ENCODE measurements around the gene SZRD1.
A peak's percentile ranks its signal among the peaks of the same experiment; 100 is the strongest.

Gene SZRD1

GRCh38 chr1:16352842-16353535, 14.1 kb upstream of the SZRD1 start:
- TF ChIP-seq TCF4 (CRISPR knock-in tag; IDR thresholded peaks at IDR 0.05; ENCODE audit: borderline replicate concordance) (no peak), CREB5 (CRISPR knock-in tag; IDR thresholded peaks at IDR 0.05; ENCODE audit: low read depth) (0 out of 2 replicates have a peak, but pooled peaks have one; percentile 2), OSR1 (CRISPR knock-in tag; IDR thresholded peaks at IDR 0.05) (no peak), CSRNP3 (CRISPR knock-in tag; IDR thresholded peaks at IDR 0.05) (0 out of 2 replicates have a peak, but pooled peaks have one; percentile 27), POU6F1 (CRISPR knock-in tag; IDR thresholded peaks at IDR 0.05; ENCODE audit: borderline replicate concordance, low read depth) (no peak)
- no peak for ATAC-seq

GRCh38 chr1:16354619-16355018, 12.4 kb upstream of the SZRD1 start:
- ATAC-seq: no peak
- TF ChIP-seq ZFP3 (CRISPR knock-in tag; IDR thresholded peaks at IDR 0.05): no peak
- no peak for TF ChIP-seq ZNF565 (CRISPR knock-in tag; conservative IDR thresholded peaks at IDR 0.05; ENCODE audit: low read depth)
- TF ChIP-seq TOX (CRISPR knock-in tag; IDR thresholded peaks at IDR 0.05; ENCODE audit: borderline replicate concordance): no peak
- no peak for TF ChIP-seq CSRNP3 (CRISPR knock-in tag; IDR thresholded peaks at IDR 0.05)
- no peak for TF ChIP-seq SNAI2 (CRISPR knock-in tag; IDR thresholded peaks at IDR 0.05)
- no peak for TF ChIP-seq ZC3H10 (CRISPR knock-in tag; IDR thresholded peaks at IDR 0.05)
- TF ChIP-seq GLIS3 (CRISPR knock-in tag; IDR thresholded peaks at IDR 0.05): no peak
- TF ChIP-seq ISL1 (CRISPR knock-in tag; IDR thresholded peaks at IDR 0.05): no peak
- TF ChIP-seq CREB5 (CRISPR knock-in tag; IDR thresholded peaks at IDR 0.05; ENCODE audit: low read depth): no peak
- TF ChIP-seq TCF4 (CRISPR knock-in tag; IDR thresholded peaks at IDR 0.05; ENCODE audit: borderline replicate concordance): no peak
- no peak for TF ChIP-seq OSR1 (CRISPR knock-in tag; IDR thresholded peaks at IDR 0.05)
- no peak for TF ChIP-seq TSHZ2 (CRISPR knock-in tag; IDR thresholded peaks at IDR 0.05)
- no peak for TF ChIP-seq ESRRG (CRISPR knock-in tag; IDR thresholded peaks at IDR 0.05)
- no peak for TF ChIP-seq RARB (CRISPR knock-in tag; IDR thresholded peaks at IDR 0.05)

- no peak for TF ChIP-seq ESRRG (CRISPR knock-in tag; IDR thresholded peaks at IDR 0.05)
- TF ChIP-seq GLIS3 (CRISPR knock-in tag; IDR thresholded peaks at IDR 0.05): no peak
- no peak for TF ChIP-seq SNAI2 (CRISPR knock-in tag; IDR thresholded peaks at IDR 0.05)
- TF ChIP-seq ZNF8 (CRISPR knock-in tag; IDR thresholded peaks at IDR 0.05): no peak
- no peak for TF ChIP-seq ARNTL (CRISPR knock-in tag; IDR thresholded peaks at IDR 0.05; ENCODE audit: borderline replicate concordance, low read depth)
- no peak for ATAC-seq
Observed at GRCh38 chr1:16356867-16357266, 10.2 kb upstream of the SZRD1 start.

Data from SK-N-SH treated with all-trans-retinoic acid at 6 μM for 48 hours (cell line).